ENCODE results near the gene CCNF.

DNA sequence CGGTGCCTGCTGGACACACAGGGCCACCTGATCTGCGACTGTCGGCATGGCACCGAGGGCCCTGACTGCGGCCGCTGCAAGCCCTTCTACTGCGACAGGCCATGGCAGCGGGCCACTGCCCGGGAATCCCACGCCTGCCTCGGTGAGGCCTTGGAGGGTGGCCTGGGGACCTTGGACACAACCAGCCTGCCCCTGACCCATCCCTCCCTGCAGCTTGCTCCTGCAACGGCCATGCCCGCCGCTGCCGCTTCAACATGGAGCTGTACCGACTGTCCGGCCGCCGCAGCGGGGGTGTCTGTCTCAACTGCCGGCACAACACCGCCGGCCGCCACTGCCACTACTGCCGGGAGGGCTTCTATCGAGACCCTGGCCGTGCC, 43.2 kb downstream of the CCNF start:
- TF ChIP-seq EP300 (IDR thresholded peaks at IDR 0.05; ENCODE audit: borderline replicate concordance) (no peak), CREB1 (IDR thresholded peaks at IDR 0.05; ENCODE audit: low read depth) (no peak), TAF1 (IDR thresholded peaks at IDR 0.05; ENCODE audit: low read depth) (no peak), RAD21 (IDR thresholded peaks at IDR 0.05; ENCODE audit: low read depth) (no peak), NFIC (IDR thresholded peaks at IDR 0.05) (no peak), TCF12 (IDR thresholded peaks at IDR 0.05; ENCODE audit: low read depth) (no peak), ZBTB7A (IDR thresholded peaks at IDR 0.05; ENCODE audit: low read depth) (no peak), FOXM1 (IDR thresholded peaks at IDR 0.05; ENCODE audit: borderline replicate concordance, low read depth) (no peak)
- TF ChIP-seq, protein P1, sequence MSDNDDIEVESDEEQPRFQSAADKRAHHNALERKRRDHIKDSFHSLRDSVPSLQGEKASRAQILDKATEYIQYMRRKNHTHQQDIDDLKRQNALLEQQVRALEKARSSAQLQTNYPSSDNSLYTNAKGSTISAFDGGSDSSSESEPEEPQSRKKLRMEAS (IDR thresholded peaks at IDR 0.05) = no peak
- TF ChIP-seq, protein P2, sequence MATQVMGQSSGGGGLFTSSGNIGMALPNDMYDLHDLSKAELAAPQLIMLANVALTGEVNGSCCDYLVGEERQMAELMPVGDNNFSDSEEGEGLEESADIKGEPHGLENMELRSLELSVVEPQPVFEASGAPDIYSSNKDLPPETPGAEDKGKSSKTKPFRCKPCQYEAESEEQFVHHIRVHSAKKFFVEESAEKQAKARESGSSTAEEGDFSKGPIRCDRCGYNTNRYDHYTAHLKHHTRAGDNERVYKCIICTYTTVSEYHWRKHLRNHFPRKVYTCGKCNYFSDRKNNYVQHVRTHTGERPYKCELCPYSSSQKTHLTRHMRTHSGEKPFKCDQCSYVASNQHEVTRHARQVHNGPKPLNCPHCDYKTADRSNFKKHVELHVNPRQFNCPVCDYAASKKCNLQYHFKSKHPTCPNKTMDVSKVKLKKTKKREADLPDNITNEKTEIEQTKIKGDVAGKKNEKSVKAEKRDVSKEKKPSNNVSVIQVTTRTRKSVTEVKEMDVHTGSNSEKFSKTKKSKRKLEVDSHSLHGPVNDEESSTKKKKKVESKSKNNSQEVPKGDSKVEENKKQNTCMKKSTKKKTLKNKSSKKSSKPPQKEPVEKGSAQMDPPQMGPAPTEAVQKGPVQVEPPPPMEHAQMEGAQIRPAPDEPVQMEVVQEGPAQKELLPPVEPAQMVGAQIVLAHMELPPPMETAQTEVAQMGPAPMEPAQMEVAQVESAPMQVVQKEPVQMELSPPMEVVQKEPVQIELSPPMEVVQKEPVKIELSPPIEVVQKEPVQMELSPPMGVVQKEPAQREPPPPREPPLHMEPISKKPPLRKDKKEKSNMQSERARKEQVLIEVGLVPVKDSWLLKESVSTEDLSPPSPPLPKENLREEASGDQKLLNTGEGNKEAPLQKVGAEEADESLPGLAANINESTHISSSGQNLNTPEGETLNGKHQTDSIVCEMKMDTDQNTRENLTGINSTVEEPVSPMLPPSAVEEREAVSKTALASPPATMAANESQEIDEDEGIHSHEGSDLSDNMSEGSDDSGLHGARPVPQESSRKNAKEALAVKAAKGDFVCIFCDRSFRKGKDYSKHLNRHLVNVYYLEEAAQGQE (IDR thresholded peaks at IDR 0.05; ENCODE audit: low read depth) = no peak
